Suprapubic skin (tissue), 4 donors: ENCODE results near the gene CD93. TPM values are rescaled to one million over a fixed set of nuclear protein-coding genes. Genes with fewer than 3 reads are reported as not detected.

Experiments used
- DNase-seq, 2 donors: peaks; one replicate each; pipeline ENCODE4 v3.0.0-alpha.2; 2019; ENCODE audit warnings: low spot score in 2 of 2
- H3K27ac ChIP-seq: fragments of 200-600 bp; sonication (generic); one replicate; pipeline ENCODE4 v1.5.1; 2019
- H3K27me3 ChIP-seq: fragments of 200-600 bp; sonication (generic); one replicate; pipeline ENCODE4 v1.5.1; 2019
- H3K36me3 ChIP-seq: fragments of 200-600 bp; sonication (generic); one replicate; pipeline ENCODE4 v1.5.1; 2019
- H3K4me1 ChIP-seq: fragments of 200-600 bp; sonication (generic); one replicate; pipeline ENCODE4 v1.5.1; 2019
- H3K4me3 ChIP-seq: fragments of 200-600 bp; sonication (generic); one replicate; pipeline ENCODE4 v1.5.1; 2019; ENCODE audit warnings: mild to moderate bottlenecking
- H3K9me3 ChIP-seq: fragments of 200-600 bp; sonication (generic); one replicate; pipeline ENCODE4 v1.5.1; 2019
- CTCF ChIP-seq, 2 donors: fragments of 200-600 bp in 1 of 2; fragments of 450-650 bp in 1 of 2; sonication (generic) in 1 of 2; IDR thresholded peaks; one replicate each; pipeline ENCODE4 v1.5.1; 2016 to 2019; ENCODE audit warnings: antibody characterized with exemption in 2 of 2, mild to moderate bottlenecking in 1 of 2, moderate library complexity in 1 of 2
- EP300 ChIP-seq: sonication (generic); formaldehyde crosslinking; IDR thresholded peaks from one replicate; pipeline ENCODE4 v1.6.1; 2017; ENCODE audit warnings: antibody characterized with exemption
- POLR2A ChIP-seq, 2 donors: fragments of 450-650 bp; IDR thresholded peaks; one replicate each; pipeline ENCODE4 v1.6.1; 2017; ENCODE audit warnings: antibody characterized with exemption in 2 of 2, mild to moderate bottlenecking in 2 of 2, moderate library complexity in 2 of 2
- POLR2AphosphoS5 ChIP-seq, 3 donors: sonication (generic); formaldehyde crosslinking; IDR thresholded peaks; one replicate each; pipeline ENCODE4 v1.6.1; 2017; ENCODE audit warnings: antibody characterized with exemption in 3 of 3
- WGBS: methylation state at CpG from one replicate; pipeline ENCODE4 v1.1.5; 2018; 5-methylcytosine and 5-hydroxymethylcytosine counted together
- total RNA-seq, 4 donors: library from RNA; depleted of rRNA; stranded (reverse); fragments of >200 nt; gene quantifications; one replicate each; pipeline ENCODE4 v1.1.0, GENCODE V29; 2016

The CD93 gene
- total RNA-seq, 4 donors from 2014 or later = 8.1 to 25.1 (median 16.2) TPM

- H3K27ac ChIP-seq = no peak overlapping the region
- DNase-seq = no peak
- WGBS = 51% methylated on average over 3 of the region's 3 CpGs
- peaks cover 61% of the 10 kb centered on the region for H3K4me1 ChIP-seq
- no peak for TF ChIP-seq POLR2A (IDR thresholded peaks at IDR 0.05)
- no peak for TF ChIP-seq EP300
- TF ChIP-seq POLR2AphosphoS5 (IDR thresholded peaks at IDR 0.05) = no peak
- TF ChIP-seq CTCF (IDR thresholded peaks at IDR 0.05) = no peak
- no peak overlapping the region for H3K4me3 ChIP-seq
- no peaks in the 10 kb centered on the region for H3K27me3 ChIP-seq
- H3K36me3 ChIP-seq = no peaks in the 10 kb centered on the region
- no peaks in the 10 kb centered on the region for H3K9me3 ChIP-seq
Observed at GRCh38 chr20:23105193-23105592, 19.1 kb upstream of the CD93 start.

- Histone ChIP-seq H3K9me3 (no peaks in the 10 kb centered on the region), H3K27me3 (no peaks in the 10 kb centered on the region), H3K4me3 (no peak overlapping the region), H3K36me3 (no peaks in the 10 kb centered on the region), H3K4me1 (peaks cover 77% of the 10 kb centered on the region), H3K27ac (peak overlapping the region; percentile 55)
- no peak for DNase-seq
- whole genome bisulfite sequencing = 71% methylated on average over 11 of the region's 11 CpGs
- TF ChIP-seq POLR2AphosphoS5 (IDR thresholded peaks at IDR 0.05) (no peak), EP300 (no peak), POLR2A (IDR thresholded peaks at IDR 0.05) (no peak), CTCF (IDR thresholded peaks at IDR 0.05) (no peak)
Observed at GRCh38 chr20:23103284-23104018, 17.3 kb upstream of the CD93 start.

- Histone ChIP-seq H3K4me3 (no peak overlapping the region), H3K27me3 (no peaks in the 10 kb centered on the region), H3K36me3 (no peaks in the 10 kb centered on the region), H3K27ac (peak overlapping the region; percentile 55), H3K9me3 (no peaks in the 10 kb centered on the region), H3K4me1 (peaks cover 93% of the 10 kb centered on the region)
- no peak for DNase-seq
- 90% methylated on average over 4 of the region's 5 CpGs for WGBS
- no peak for TF ChIP-seq POLR2AphosphoS5 (IDR thresholded peaks at IDR 0.05)
- no peak for TF ChIP-seq EP300
- no peak for TF ChIP-seq CTCF (IDR thresholded peaks at IDR 0.05)
- no peak for TF ChIP-seq POLR2A (IDR thresholded peaks at IDR 0.05)
Observed at GRCh38 chr20:23101696-23102406, 15.7 kb upstream of the CD93 start.

GRCh38 chr20:23100720-23101107 is 14.6 kb upstream of the CD93 start:
- TF ChIP-seq POLR2AphosphoS5 (IDR thresholded peaks at IDR 0.05) (no peak), POLR2A (IDR thresholded peaks at IDR 0.05) (no peak), CTCF (IDR thresholded peaks at IDR 0.05) (no peak), EP300 (no peak)
- Histone ChIP-seq H3K27me3 (no peaks in the 10 kb centered on the region), H3K9me3 (no peaks in the 10 kb centered on the region), H3K36me3 (no peaks in the 10 kb centered on the region), H3K27ac (no peak overlapping the region), H3K4me1 (peaks cover 92% of the 10 kb centered on the region), H3K4me3 (no peak overlapping the region)
- DNase-seq = peak in 1 of 2 donors; percentile 59
